Brain microvascular endothelial cell (primary cell): Measurements from ENCODE around the gene CSNK2A1.

Experiments used
- DNase-seq: peaks from one replicate; pipeline ENCODE4 v3.0.0-alpha.2; 2020
- H3K27ac ChIP-seq: fragments of 250-450 bp; sonication (Bioruptor Pico); 2 replicates; pipeline ENCODE4 v1.5.1; 2020; ENCODE audit warnings: mild to moderate bottlenecking, moderate library complexity
- H3K27me3 ChIP-seq: fragments of 250-450 bp; sonication (Bioruptor Pico); replicated peaks from 2 replicates; pipeline ENCODE4 v1.5.1; 2020; ENCODE audit warnings: mild to moderate bottlenecking
- H3K36me3 ChIP-seq: fragments of 250-450 bp; sonication (Bioruptor Pico); replicated peaks from 2 replicates; pipeline ENCODE4 v1.5.1; 2020; ENCODE audit warnings: mild to moderate bottlenecking
- H3K4me3 ChIP-seq: 2 replicates; pipeline ENCODE4 v1.5.1; 2011; ENCODE audit warnings: low read depth, mild to moderate bottlenecking, control low read depth, low read length, moderate library complexity
- in situ Hi-C: cut with HindIII; loops from 2 replicates; pipeline ENCODE4 v1.10.0; 2017; ENCODE audit warnings: low sequenced_read_pairs, low pct_ligation_motif_present
- TF ChIP-seq, protein P1 (sequence below): IDR thresholded peaks from 2 replicates; pipeline ENCODE4 v1.5.1; 2011; ENCODE audit warnings: low read depth, mild to moderate bottlenecking, moderate library complexity, low read length, control low read depth, inconsistent platforms; ENCODE audit errors: missing control alignments

Gene CSNK2A1

DNA sequence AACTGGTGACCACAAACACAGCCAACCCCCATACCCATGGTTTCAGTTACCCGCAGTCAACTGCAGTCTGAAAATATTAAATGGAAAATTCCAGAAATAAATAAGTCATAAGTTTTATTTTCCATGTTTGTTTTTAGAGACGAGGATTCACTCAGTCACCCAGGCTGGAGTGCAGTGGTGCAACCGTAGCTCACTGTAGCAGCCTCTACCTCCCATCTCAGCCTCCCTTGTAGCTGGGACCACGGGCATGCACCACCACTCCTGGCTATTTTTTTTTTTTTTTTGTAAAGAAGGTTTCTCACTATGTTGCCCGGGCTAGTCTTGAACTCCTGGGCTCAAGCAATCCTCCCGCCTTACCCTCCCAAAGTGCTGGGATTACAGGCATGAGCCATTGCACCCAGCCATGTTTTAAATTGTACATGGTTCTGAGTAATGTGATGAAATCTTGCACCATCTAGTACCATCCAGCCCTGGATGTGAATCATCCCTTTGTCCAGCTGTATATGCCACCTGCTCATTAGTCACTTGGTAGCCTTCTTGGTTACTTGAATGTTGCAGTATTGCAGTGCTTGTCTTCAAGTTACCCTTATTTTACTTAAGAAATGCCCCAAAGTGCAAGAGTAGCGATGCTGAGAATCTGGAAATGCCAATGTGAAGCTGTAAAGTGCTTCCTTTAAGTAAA lies 14.5 kb downstream of the CSNK2A1 start:
- DNase-seq, result peak; percentile 75
- in situ Hi-C loops, result no loop called here
- H3K4me3 ChIP-seq, result no peak overlapping the region
- peaks cover 12% of the 10 kb centered on the region for H3K36me3 ChIP-seq
- H3K27ac ChIP-seq, result peak overlapping the region; percentile 67
- TF ChIP-seq, protein P1, sequence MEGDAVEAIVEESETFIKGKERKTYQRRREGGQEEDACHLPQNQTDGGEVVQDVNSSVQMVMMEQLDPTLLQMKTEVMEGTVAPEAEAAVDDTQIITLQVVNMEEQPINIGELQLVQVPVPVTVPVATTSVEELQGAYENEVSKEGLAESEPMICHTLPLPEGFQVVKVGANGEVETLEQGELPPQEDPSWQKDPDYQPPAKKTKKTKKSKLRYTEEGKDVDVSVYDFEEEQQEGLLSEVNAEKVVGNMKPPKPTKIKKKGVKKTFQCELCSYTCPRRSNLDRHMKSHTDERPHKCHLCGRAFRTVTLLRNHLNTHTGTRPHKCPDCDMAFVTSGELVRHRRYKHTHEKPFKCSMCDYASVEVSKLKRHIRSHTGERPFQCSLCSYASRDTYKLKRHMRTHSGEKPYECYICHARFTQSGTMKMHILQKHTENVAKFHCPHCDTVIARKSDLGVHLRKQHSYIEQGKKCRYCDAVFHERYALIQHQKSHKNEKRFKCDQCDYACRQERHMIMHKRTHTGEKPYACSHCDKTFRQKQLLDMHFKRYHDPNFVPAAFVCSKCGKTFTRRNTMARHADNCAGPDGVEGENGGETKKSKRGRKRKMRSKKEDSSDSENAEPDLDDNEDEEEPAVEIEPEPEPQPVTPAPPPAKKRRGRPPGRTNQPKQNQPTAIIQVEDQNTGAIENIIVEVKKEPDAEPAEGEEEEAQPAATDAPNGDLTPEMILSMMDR, result no peak
- no peaks in the 10 kb centered on the region for H3K27me3 ChIP-seq

DNA sequence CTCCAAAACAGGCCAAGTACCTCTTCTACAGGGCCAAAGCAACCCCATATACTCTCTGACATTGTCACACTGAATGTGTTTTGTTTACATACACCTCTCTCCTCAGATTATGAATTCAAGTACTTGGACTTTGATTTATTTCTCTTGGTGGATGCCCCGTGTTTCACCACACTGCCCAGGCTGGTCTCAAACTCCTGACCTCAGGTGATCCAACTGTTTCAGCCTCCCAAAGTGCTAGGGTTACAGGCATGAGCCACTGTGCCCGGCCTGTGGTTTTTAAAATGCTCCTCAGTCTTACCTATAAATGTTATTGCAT lies 16.1 kb downstream of the CSNK2A1 start:
- H3K4me3 ChIP-seq, result no peak overlapping the region
- no peak overlapping the region for H3K27ac ChIP-seq
- no peak for DNase-seq
- TF ChIP-seq, protein P1, result no peak
- no peaks in the 10 kb centered on the region for H3K27me3 ChIP-seq
- H3K36me3 ChIP-seq, result peaks cover 12% of the 10 kb centered on the region
- in situ Hi-C loops, result no loop called here

DNA sequence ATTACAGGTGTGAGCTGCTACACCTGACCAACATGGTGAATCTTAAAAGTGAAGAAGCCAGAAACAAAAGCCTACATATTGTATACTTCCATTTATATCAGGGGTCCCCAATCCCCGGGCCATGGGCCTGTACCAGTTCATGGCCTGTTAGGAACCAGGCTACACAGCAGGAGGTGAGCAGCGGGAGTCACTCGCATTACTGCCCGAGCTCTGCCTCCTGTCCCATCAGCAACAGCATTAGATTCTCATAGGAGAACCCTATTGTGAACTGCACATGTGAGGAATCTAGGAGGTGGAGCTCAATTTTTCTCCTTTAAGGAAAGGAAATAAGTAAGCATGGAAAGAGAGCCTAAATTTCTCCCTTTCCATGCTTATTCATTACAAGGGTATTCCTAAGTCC lies 21.7 kb downstream of the CSNK2A1 start:
- Histone ChIP-seq H3K4me3 (no peak overlapping the region), H3K36me3 (peaks cover 3% of the 10 kb centered on the region), H3K27me3 (no peaks in the 10 kb centered on the region), H3K27ac (no peak overlapping the region)
- TF ChIP-seq, protein P1, result no peak
- DNase-seq, result no peak
- in situ Hi-C loops, result no loop called here

DNA sequence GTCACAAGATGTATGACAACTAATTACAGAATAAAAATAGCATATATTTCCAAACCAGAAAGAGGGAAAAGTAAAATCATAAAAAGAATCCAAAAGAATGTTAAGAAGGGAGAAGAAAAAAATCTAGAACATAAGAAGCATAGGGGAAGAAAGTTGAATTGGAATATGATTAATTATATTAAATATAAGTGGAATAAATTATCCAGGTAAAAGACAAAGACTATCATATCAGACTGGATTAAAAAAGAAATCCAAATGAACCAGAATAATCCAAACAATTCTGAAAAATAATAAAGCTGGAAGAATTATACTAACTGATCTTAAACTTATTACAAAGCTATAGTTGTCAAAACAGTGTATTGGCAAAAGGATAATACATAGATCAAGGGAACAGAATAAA lies 23.6 kb downstream of the CSNK2A1 start:
- Histone ChIP-seq H3K36me3 (no peaks in the 10 kb centered on the region), H3K4me3 (no peak overlapping the region), H3K27ac (no peak overlapping the region), H3K27me3 (no peaks in the 10 kb centered on the region)
- TF ChIP-seq, protein P1, result no peak
- DNase-seq, result no peak
- in situ Hi-C loops, result no loop called here

DNA sequence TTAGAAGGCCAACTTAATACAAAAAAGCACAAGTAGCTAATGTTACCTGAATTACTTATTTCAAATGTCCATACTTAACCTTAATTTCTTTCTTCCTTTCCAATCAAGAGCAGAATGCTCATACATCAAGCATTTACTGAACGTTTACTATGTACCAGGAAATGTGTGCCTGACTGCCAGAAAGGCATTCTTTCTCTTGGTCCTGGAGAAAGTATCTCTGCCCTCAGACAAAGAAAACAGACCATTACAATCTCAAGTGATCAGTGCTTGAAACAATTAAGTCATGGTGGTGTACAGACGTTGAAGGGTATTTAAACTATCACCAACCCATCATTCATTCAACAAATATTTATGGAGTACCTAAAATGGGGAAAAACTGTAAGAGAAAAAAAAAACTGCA lies 26.4 kb downstream of the CSNK2A1 start:
- H3K27me3 ChIP-seq, result no peaks in the 10 kb centered on the region
- TF ChIP-seq, protein P1, result no peak
- no peak overlapping the region for H3K4me3 ChIP-seq
- H3K36me3 ChIP-seq, result no peaks in the 10 kb centered on the region
- no peak for DNase-seq
- H3K27ac ChIP-seq, result no peak overlapping the region
- in situ Hi-C loops, result no loop called here

DNA sequence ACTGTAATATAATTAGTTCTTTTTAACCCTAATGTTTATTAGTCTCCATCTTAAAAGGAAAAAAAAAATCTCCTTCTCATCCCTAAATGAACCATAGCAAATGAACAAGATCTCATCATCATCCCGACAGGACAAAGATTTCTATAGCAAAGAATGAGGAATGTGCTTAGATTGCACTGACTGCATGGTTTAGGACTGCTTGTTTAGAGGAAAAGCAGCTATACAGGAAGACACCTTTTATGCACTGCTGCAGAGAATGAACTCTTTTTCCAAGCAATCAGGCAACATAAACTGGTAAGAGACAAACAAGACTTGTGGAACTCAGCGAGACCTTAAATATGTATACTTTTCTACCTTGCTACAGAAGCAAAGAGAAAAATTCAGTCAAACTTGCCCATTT lies 26.8 kb downstream of the CSNK2A1 start:
- Histone ChIP-seq H3K4me3 (no peak overlapping the region), H3K27ac (no peak overlapping the region), H3K27me3 (no peaks in the 10 kb centered on the region), H3K36me3 (no peaks in the 10 kb centered on the region)
- no peak for DNase-seq
- in situ Hi-C loops, result no loop called here
- TF ChIP-seq, protein P1, result no peak
